Measurements from ENCODE around the gene NYAP2.

DNA sequence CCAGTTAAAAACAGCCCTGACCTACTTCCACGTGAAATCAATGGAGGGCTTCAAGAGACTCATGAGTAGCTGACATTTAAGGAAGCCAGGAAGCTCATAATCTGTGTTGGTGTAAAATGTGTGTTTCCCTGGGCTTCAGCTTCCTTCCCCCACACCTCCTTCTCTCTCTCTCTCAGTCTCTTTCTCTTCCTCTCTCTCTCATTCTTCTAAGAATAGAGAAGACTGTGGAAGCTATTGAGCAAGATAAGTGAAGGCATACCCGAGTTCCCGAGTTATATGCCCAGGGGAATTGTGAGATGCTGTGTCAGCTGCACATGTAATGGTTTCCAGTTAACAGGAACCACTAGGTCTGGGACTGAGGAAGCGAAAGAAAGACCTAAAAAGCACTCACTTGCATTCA lies 199.4 kb downstream of the NYAP2 start:
- TF ChIP-seq, protein P1, sequence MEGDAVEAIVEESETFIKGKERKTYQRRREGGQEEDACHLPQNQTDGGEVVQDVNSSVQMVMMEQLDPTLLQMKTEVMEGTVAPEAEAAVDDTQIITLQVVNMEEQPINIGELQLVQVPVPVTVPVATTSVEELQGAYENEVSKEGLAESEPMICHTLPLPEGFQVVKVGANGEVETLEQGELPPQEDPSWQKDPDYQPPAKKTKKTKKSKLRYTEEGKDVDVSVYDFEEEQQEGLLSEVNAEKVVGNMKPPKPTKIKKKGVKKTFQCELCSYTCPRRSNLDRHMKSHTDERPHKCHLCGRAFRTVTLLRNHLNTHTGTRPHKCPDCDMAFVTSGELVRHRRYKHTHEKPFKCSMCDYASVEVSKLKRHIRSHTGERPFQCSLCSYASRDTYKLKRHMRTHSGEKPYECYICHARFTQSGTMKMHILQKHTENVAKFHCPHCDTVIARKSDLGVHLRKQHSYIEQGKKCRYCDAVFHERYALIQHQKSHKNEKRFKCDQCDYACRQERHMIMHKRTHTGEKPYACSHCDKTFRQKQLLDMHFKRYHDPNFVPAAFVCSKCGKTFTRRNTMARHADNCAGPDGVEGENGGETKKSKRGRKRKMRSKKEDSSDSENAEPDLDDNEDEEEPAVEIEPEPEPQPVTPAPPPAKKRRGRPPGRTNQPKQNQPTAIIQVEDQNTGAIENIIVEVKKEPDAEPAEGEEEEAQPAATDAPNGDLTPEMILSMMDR (IDR thresholded peaks at IDR 0.05; ENCODE audit: low read length), result no peak
- TF ChIP-seq EZH2 (IDR thresholded peaks at IDR 0.05; ENCODE audit: borderline replicate concordance, low read length), result no peak
